HepG2 (cell line): Measurements from ENCODE around the gene ARHGEF40. TPM values are rescaled to one million over a fixed set of nuclear protein-coding genes. Genes with fewer than 3 reads are reported as not detected.

Source experiments
- HMG20A ChIP-seq: IDR thresholded peaks from 2 replicates; pipeline ENCODE4 v1.6.1; 2016; ENCODE audit warnings: borderline replicate concordance
- JUNB ChIP-seq: sonication (generic); formaldehyde crosslinking; IDR thresholded peaks from 2 replicates; pipeline ENCODE4 v1.8.0; 2022; ENCODE audit warnings: missing genetic modification reagents, mild to moderate bottlenecking, borderline replicate concordance
- KLF16 ChIP-seq, 2 experiments: sonication (generic) in 1 of 2; formaldehyde crosslinking in 1 of 2; IDR thresholded peaks; 2 replicates each; pipeline versions ENCODE4 v1.6.1 to v1.8.0; 2016 to 2023; ENCODE audit warnings: missing genetic modification reagents in 2 of 2, missing compliant biosample characterization in 1 of 2
- MAFK ChIP-seq, 2 experiments: IDR thresholded peaks in 1 of 2; conservative IDR thresholded peaks in 1 of 2; 2 replicates each; pipeline ENCODE4 v1.6.1; 2011; ENCODE audit warnings: improper control_type of control experiment in 2 of 2, low read length in 2 of 2
- MBD4 ChIP-seq: IDR thresholded peaks from 2 replicates; pipeline ENCODE4 v1.6.1; 2012; ENCODE audit warnings: low read length, inconsistent platforms, borderline replicate concordance
- MTF2 ChIP-seq: sonication (generic); formaldehyde crosslinking; IDR thresholded peaks from 2 replicates; pipeline ENCODE4 v1.5.0; 2020; ENCODE audit warnings: missing genetic modification reagents, borderline replicate concordance
- PRDM10 ChIP-seq: sonication (generic); formaldehyde crosslinking; IDR thresholded peaks from 2 replicates; pipeline ENCODE4 v1.4.0; 2020; ENCODE audit warnings: low read depth, missing genetic modification reagents
- SAFB2 ChIP-seq: sonication (generic); formaldehyde crosslinking; IDR thresholded peaks from 2 replicates; pipeline ENCODE4 v1.5.1; 2020; ENCODE audit warnings: missing genetic modification reagents, low read depth, mild to moderate bottlenecking, borderline replicate concordance
- TBL1XR1 ChIP-seq: fragments of 150-350 bp; IDR thresholded peaks from 2 replicates; pipeline ENCODE4 v1.6.1; 2014; ENCODE audit warnings: borderline replicate concordance, low read length; ENCODE audit not compliant: partially characterized antibody
- ZNF251 ChIP-seq: sonication (generic); formaldehyde crosslinking; IDR thresholded peaks from 2 replicates; pipeline ENCODE4 v1.9.0; 2021; ENCODE audit warnings: mild to moderate bottlenecking, missing genetic modification reagents
- ZNF274 ChIP-seq: sonication (generic); formaldehyde crosslinking; IDR thresholded peaks from 2 replicates; pipeline ENCODE4 v1.5.1; 2020; ENCODE audit warnings: mild to moderate bottlenecking, missing genetic modification reagents
- ZNF280D ChIP-seq: sonication (generic); formaldehyde crosslinking; IDR thresholded peaks from 2 replicates; pipeline ENCODE4 v1.5.1; 2020; ENCODE audit warnings: mild to moderate bottlenecking, missing genetic modification reagents
- ZNF333 ChIP-seq: sonication (generic); formaldehyde crosslinking; IDR thresholded peaks from 2 replicates; pipeline ENCODE4 v1.4.0; 2020; ENCODE audit warnings: mild to moderate bottlenecking, missing genetic modification reagents, borderline replicate concordance
- ZNF441 ChIP-seq: sonication (generic); formaldehyde crosslinking; IDR thresholded peaks from 2 replicates; pipeline ENCODE4 v1.7.0; 2021; ENCODE audit warnings: missing genetic modification reagents, borderline replicate concordance
- ZNF547 ChIP-seq: sonication (generic); formaldehyde crosslinking; IDR thresholded peaks from 2 replicates; pipeline ENCODE4 v1.5.1; 2020; ENCODE audit warnings: mild to moderate bottlenecking, missing genetic modification reagents
- ZNF619 ChIP-seq: sonication (generic); formaldehyde crosslinking; IDR thresholded peaks from 2 replicates; pipeline ENCODE4 v1.4.0; 2020; ENCODE audit warnings: mild to moderate bottlenecking, missing genetic modification reagents
- ZNF781 ChIP-seq: sonication (generic); formaldehyde crosslinking; IDR thresholded peaks from 2 replicates; pipeline ENCODE4 v1.5.1; 2020; ENCODE audit warnings: borderline replicate concordance, mild to moderate bottlenecking, missing genetic modification reagents; ENCODE audit errors: not compliant biosample characterization
- polyA plus RNA-seq, 8 experiments: library from polyadenylated mRNA; depleted of rRNA in 3 of 8; stranded (reverse) in 7 of 8; unstranded in 1 of 8; fragments of >200 nt; fragmentation: Illumina TruSeq in 4 of 8; extraction: Trizol in 4 of 8; gene quantifications; 2 replicates each; pipeline versions ENCODE4 v1.2.1 to v1.2.3, GENCODE V29; 2011 to 2016; ENCODE audit warnings: low read depth in 4 of 8, missing spikeins in 1 of 8, mixed read lengths in 1 of 8; ENCODE audit not compliant: insufficient read depth in 1 of 8
- total RNA-seq, 5 experiments: library from RNA; depleted of rRNA; stranded (reverse); fragments of >200 nt; fragmentation: Illumina TruSeq; extraction: Trizol; gene quantifications; 2 replicates each; pipeline ENCODE4 v1.2.3, GENCODE V29; 2016; ENCODE audit warnings: low read depth in 1 of 5
- TF ChIP-seq, protein P1 (sequence below): sonication (generic); formaldehyde crosslinking; IDR thresholded peaks from 2 replicates; pipeline ENCODE4 v1.5.0; 2020; ENCODE audit warnings: missing genetic modification reagents, mild to moderate bottlenecking, borderline replicate concordance

ARHGEF40 gene
- total and polyA plus RNA-seq, 2 of the 13 experiments (the other 11 are each of a cell fraction or from before 2014, with no cell fraction given), result 28.1 to 78.1 TPM

- TF ChIP-seq ZNF280D (CRISPR knock-in tag) (peak; percentile 72; the same call in 1 of the 2 replicates), ZNF781 (CRISPR knock-in tag) (peak; percentile 99), ZNF441 (CRISPR knock-in tag) (peak; percentile 82), TBL1XR1 (peak; percentile 82), ZNF333 (CRISPR knock-in tag) (peak; percentile 97), HMG20A (CRISPR knock-in tag) (peak; percentile 18), ZNF251 (CRISPR knock-in tag) (peak; percentile 89; the same call in 1 of the 2 replicates), ZNF619 (CRISPR knock-in tag) (peak; percentile 98), KLF16 (CRISPR knock-in tag; IDR thresholded peaks at IDR 0.05) (peak; percentile 61 to 94; a peak in 2 of 4 replicates), ZNF274 (CRISPR knock-in tag) (peak; percentile 85), ZNF547 (CRISPR knock-in tag) (peak; percentile 98), SAFB2 (CRISPR knock-in tag) (peak; percentile 99), MBD4 (no peak), MAFK (conservative IDR thresholded peaks at IDR 0.05 in 1 of 2, IDR thresholded peaks at IDR 0.05 in 1 of 2; ENCODE audit: low read length in 2 of 2) (peak in 1 of 2 experiments; percentile 3; a peak in 1 of 4 replicates), JUNB (peak; percentile 95; the same call in 1 of the 2 replicates), MTF2 (CRISPR knock-in tag) (peak; percentile 96), PRDM10 (CRISPR knock-in tag) (peak; percentile 100)
- TF ChIP-seq, protein P1, sequence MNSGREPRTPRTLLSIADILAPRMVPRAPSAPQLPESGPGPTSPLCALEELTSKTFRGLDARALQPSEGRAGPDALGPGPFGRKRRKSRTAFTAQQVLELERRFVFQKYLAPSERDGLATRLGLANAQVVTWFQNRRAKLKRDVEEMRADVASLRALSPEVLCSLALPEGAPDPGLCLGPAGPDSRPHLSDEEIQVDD, result peak; percentile 86; the same call in 1 of the 2 replicates
These were observed 33.8 kb downstream of the ARHGEF40 start (continued) for GRCh38 chr14:21103710-21104447.
